GM21515 (cell line): ENCODE measurements around the gene CPA3.

ENCODE experiments used
- ATAC-seq: cut with Tn5 transposase; IDR thresholded peaks from one replicate; pipeline ENCODE4 v1.9.1; 2021; ENCODE audit not compliant: unreplicated experiment

Gene CPA3

GRCh38 chr3:148857316-148857715, 7.8 kb upstream of the CPA3 start:
- no peak for ATAC-seq

- peak; percentile 90 for ATAC-seq
Observed at GRCh38 chr3:148861277-148861869, 3.7 kb upstream of the CPA3 start.

GRCh38 chr3:148863297-148863696, 1.8 kb upstream of the CPA3 start:
- no peak for ATAC-seq

GRCh38 chr3:148863814-148864213, 1.3 kb upstream of the CPA3 start:
- no peak for ATAC-seq

DNA sequence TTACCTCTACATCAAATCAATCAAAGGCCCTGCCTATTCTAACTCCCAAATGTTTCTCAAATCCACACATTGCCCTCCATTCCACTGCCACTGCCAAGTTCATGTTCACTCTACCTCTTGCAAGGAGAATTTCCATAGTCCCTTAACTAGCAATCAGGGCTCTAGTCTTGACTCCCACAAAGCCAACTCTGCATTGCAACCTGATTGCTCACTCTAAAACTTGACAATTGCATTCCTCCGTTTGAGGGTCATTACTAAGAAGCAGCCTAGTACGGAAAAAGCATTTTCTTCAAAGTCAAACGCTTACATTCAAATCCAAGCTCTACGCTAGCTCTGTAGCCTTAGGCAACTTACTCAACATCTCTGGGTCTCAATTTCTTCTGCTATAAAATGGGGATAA, 1.2 kb downstream of the CPA3 start:
- ATAC-seq: no peak

GRCh38 chr3:148873270-148873927, 8.3 kb downstream of the CPA3 start:
- no peak for ATAC-seq

DNA sequence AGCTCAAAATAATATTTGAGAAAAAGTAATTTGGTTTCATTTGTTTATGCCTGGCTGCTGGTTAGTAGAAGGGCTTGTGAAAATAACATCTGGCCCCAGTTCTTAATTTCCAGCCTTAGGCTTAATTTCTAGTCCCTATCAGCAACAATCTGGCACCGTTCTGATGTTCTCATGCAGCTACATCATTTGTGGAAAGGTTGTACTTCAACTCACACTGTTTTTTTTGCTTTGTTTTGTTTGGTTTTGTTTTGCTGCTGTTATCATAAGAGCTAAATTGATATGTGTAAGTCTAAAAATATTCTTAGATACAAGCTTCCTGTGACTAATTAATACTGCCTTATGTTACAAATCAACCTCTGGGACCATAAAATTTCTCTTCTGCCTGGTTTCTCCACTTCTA, 8.9 kb downstream of the CPA3 start:
- no peak for ATAC-seq

GRCh38 chr3:148878095-148878494, 13.0 kb downstream of the CPA3 start:
- ATAC-seq: no peak

- ATAC-seq: no peak
Observed at GRCh38 chr3:148879256-148879655, 14.2 kb downstream of the CPA3 start.

- no peak for ATAC-seq
Observed at GRCh38 chr3:148880681-148881080, 15.6 kb downstream of the CPA3 start.

DNA sequence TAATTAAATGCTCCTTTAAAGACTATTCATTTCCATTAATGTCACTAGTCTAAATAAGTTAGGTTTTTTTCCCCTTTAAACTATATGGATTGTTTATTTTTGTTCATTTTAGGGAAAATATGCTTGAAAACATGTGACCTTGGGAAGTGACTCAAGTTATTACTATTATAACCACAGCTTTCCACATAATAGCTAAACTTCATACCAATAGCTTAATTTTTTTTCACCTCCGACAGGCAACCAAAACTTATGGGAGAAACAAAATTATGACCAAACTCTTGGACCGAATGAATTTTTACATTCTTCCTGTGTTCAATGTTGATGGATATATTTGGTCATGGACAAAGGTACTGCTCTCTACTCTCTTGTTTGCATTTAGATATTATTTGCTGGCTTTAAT, 16.2 kb downstream of the CPA3 start:
- ATAC-seq: no peak

DNA sequence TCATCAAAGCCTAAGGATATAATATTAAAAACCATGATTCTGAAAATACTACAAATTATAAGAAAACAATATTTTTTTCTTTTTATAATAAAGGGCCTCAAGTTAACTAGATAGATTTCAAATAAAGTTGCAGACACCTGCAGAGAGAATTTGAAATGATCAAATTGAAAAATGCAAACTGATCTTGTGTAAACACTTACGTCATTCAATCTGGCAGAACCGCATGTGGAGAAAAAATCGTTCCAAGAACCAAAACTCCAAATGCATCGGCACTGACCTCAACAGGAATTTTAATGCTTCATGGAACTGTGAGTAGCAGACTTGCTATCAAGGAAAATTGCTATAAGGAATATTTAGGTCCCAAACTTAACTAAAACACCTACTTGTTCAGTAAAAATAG, 17.2 kb downstream of the CPA3 start:
- ATAC-seq: no peak

- ATAC-seq: no peak
Observed at GRCh38 chr3:148883163-148883562, 18.1 kb downstream of the CPA3 start.

DNA sequence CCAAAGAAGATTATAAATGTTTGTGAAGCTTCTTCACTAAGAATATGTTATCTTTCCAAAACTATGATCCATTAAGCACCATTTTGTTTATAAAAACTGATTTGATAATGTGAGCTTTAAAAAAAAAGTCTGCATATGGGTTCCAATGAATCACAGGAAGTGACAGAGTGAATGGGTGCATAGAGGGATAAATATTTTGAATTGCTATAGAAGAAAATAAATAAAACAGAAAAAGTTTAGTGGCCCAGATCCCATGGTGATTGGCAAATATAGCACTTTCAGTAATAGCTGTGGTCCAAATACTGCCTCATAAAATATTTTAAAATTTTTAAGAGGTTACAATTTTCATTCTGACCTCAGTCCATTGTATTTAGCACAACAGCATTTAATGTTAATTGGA, 19.2 kb downstream of the CPA3 start:
- no peak for ATAC-seq

- ATAC-seq: no peak
Observed at GRCh38 chr3:148889828-148890227, 24.7 kb downstream of the CPA3 start.

GRCh38 chr3:148896062-148896461, 31.0 kb downstream of the CPA3 start:
- ATAC-seq: no peak

- ATAC-seq: no peak
Observed at GRCh38 chr3:148901987-148902791, 37.1 kb downstream of the CPA3 start.

DNA sequence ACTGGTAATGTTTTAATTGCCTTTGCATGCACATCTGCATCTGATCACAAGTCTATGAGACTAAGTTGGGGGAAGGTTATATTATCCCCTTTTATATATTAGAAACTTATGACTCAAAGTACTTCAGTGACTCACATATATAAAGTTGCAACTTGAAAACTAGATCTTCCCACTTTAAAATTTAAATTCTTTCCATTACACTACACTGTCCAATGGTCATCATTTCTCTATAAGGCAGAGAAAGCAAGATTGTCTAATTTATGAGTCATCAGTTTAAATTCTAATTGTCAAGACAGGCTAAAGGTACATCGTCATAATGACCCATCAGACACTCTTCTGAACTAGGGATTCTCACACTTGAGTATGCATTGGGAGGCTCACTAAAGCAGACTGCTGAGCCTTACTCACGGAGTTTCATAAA, 37.9 kb downstream of the CPA3 start:
- ATAC-seq: no peak

- ATAC-seq: no peak
Observed at GRCh38 chr3:148903941-148904340, 38.8 kb downstream of the CPA3 start.

GRCh38 chr3:148906667-148907066, 41.6 kb downstream of the CPA3 start:
- ATAC-seq: no peak

DNA sequence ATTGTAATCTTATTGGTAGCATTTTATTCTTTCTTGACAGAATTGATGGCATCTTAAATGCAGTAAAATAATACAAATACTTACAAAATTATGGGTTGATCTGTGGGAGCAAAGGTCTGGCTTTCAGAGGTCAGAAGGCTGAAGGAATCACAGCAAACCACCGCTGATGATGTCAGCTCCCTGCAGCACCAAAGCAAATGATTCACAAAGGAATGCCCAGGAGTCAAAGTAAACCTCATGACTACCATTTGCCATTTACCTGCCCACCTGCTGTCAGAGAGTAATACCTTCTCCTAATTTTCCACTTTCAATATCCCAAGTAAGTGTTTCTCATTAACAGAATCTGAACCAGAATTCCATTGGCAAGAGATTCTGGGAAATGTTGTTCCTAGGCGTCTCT, 46.1 kb downstream of the CPA3 start:
- ATAC-seq: no peak

GRCh38 chr3:148911592-148911991, 46.5 kb downstream of the CPA3 start:
- no peak for ATAC-seq
